Kidney epithelial cell (primary cell): ENCODE results near the gene KIF4A. TPM values are rescaled to one million over a fixed set of nuclear protein-coding genes. Genes with fewer than 3 reads are reported as not detected.
A peak's percentile ranks its signal among the peaks of the same experiment; 100 is the strongest.
"Not testable (repeated sequence)": the region's sequence is repeated elsewhere in the genome, so short reads cannot be mapped to it uniquely, and the experiment has no call there.

Source experiments
- DNase-seq: peaks from one replicate; pipeline ENCODE4 v3.0.0-alpha.2; 2010; ENCODE audit warnings: low read depth
- H3K27me3 ChIP-seq: 2 replicates; pipeline ENCODE4 v1.6.0; 2011; ENCODE audit warnings: low read length; ENCODE audit not compliant: control insufficient read depth, insufficient read depth
- H3K36me3 ChIP-seq: 2 replicates; pipeline ENCODE4 v1.5.1; 2011; ENCODE audit warnings: low read length; ENCODE audit not compliant: control insufficient read depth, insufficient read depth
- H3K4me3 ChIP-seq: 2 replicates; pipeline ENCODE4 v1.5.1; 2011; ENCODE audit warnings: low read depth, mild to moderate bottlenecking, control low read depth, low read length
- total RNA-seq: library from RNA; depleted of rRNA; stranded (reverse); fragments of >200 nt; gene quantifications from 2 replicates; pipeline ENCODE4 v1.2.3, GENCODE V29; 2015
- TF ChIP-seq, protein P1 (sequence below): IDR thresholded peaks from 2 replicates; pipeline ENCODE4 v1.5.1; 2011; ENCODE audit warnings: mild to moderate bottlenecking, moderate library complexity, low read length, control low read depth, inconsistent platforms; ENCODE audit not compliant: insufficient read depth, poor library complexity, severe bottlenecking

KIF4A gene, protein sequence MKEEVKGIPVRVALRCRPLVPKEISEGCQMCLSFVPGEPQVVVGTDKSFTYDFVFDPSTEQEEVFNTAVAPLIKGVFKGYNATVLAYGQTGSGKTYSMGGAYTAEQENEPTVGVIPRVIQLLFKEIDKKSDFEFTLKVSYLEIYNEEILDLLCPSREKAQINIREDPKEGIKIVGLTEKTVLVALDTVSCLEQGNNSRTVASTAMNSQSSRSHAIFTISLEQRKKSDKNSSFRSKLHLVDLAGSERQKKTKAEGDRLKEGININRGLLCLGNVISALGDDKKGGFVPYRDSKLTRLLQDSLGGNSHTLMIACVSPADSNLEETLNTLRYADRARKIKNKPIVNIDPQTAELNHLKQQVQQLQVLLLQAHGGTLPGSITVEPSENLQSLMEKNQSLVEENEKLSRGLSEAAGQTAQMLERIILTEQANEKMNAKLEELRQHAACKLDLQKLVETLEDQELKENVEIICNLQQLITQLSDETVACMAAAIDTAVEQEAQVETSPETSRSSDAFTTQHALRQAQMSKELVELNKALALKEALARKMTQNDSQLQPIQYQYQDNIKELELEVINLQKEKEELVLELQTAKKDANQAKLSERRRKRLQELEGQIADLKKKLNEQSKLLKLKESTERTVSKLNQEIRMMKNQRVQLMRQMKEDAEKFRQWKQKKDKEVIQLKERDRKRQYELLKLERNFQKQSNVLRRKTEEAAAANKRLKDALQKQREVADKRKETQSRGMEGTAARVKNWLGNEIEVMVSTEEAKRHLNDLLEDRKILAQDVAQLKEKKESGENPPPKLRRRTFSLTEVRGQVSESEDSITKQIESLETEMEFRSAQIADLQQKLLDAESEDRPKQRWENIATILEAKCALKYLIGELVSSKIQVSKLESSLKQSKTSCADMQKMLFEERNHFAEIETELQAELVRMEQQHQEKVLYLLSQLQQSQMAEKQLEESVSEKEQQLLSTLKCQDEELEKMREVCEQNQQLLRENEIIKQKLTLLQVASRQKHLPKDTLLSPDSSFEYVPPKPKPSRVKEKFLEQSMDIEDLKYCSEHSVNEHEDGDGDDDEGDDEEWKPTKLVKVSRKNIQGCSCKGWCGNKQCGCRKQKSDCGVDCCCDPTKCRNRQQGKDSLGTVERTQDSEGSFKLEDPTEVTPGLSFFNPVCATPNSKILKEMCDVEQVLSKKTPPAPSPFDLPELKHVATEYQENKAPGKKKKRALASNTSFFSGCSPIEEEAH
- total RNA-seq, result 3.4 and 4.8 TPM in 2 replicates

DNA sequence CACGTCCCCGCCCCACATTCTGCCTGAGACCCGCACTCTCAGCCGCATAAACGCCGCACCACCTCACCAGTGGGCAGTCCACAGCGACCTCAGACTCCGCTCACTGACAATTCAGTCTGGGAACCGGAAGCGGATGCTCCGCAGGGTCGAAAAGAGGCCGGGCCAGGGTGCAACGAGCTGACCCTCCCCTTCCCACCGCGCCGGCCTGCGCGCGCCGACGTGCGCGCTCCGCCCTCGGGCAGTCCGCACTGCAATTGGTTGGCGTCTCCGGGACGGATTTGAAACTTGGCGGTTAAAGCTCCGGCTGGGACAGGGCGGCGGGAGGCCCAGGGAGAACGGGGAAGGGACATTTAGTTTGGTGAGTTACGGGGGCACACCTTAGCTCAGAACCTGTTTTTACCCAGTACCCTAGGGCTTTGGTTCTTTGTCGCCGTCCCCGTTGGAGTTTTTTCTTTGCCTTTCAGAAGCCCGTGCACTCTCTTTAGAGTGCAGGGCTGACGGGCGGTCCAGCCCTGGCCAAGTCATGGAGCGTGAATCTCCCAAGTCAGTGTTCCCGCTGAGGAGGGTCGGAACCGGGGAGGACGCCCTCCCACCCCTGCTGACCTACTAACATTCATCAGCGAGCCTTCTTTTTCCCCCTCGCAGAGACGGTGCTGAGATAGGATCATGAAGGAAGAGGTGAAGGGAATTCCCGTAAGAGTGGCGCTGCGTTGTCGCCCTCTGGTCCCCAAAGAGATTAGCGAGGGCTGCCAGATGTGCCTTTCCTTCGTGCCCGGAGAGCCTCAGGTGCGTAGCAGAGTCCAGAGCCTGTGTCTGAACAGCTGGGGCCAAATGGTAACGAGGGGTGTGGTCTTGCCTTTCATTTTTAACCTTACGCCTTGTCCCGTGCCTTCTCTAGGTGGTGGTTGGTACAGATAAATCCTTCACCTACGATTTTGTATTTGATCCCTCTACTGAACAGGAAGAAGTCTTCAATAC lies at the start of gene KIF4A, which contains the start of gene PDZD11:
Gene KIF4A (plus strand): TSS at position 312 of the 978 bp plus-strand sequence. CDS start 355 bp downstream, at position 667.
Gene PDZD11 (minus strand): TSS at position 135 of the 978 bp plus-strand sequence. CDS start 586 bp downstream, outside the sequence.
- Histone ChIP-seq H3K36me3 (no peaks in the 10 kb centered on the region), H3K4me3 (peak within 1 kb of the TSS; percentile 83), H3K27me3 (no peaks in the 10 kb centered on the region)
- DNase-seq, result peak; percentile 37
- TF ChIP-seq, protein P1, sequence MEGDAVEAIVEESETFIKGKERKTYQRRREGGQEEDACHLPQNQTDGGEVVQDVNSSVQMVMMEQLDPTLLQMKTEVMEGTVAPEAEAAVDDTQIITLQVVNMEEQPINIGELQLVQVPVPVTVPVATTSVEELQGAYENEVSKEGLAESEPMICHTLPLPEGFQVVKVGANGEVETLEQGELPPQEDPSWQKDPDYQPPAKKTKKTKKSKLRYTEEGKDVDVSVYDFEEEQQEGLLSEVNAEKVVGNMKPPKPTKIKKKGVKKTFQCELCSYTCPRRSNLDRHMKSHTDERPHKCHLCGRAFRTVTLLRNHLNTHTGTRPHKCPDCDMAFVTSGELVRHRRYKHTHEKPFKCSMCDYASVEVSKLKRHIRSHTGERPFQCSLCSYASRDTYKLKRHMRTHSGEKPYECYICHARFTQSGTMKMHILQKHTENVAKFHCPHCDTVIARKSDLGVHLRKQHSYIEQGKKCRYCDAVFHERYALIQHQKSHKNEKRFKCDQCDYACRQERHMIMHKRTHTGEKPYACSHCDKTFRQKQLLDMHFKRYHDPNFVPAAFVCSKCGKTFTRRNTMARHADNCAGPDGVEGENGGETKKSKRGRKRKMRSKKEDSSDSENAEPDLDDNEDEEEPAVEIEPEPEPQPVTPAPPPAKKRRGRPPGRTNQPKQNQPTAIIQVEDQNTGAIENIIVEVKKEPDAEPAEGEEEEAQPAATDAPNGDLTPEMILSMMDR, result no peak

DNA sequence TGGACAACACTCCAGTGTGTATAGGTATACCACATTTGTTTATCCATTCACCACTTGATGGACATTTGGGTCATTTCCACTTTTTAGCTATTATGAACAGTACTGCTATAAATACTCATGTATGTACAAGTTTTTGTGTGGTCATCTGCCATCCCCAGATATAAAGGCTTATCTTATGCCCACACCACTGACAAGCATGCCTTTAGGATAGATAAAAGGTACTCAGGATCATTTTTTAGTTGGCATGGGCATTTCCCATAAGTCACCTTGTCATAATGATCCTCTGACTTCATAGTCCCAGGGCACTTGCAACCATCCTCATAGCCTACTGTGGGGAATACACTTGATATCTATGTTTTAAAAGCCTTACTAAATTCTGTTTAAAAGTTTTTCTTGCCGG lies 49.2 kb upstream of the KIF4A start:
- no peak overlapping the region for H3K4me3 ChIP-seq
- H3K36me3 ChIP-seq, result no peaks in the 10 kb centered on the region
- no peaks in the 10 kb centered on the region for H3K27me3 ChIP-seq
- TF ChIP-seq, protein P1, result no peak
- DNase-seq, result no peak

DNA sequence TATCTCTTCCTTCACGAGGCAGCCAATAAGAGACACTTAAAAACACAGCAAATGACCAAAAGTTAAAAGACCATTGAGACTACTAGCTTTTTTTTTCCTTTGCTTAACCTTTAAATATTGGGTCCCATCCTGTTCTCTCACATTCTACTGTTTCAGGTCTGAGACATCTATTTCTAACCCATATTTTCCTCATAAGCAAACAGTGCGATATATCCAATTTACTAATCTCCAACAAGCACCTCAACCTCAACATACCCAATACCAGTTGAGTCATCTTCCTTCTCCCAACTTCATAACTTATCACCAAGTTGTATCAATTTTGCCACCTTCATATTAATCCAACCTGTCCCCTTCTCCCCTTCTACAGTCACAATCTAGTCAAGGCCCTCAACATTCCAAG lies 48.4 kb upstream of the KIF4A start:
- TF ChIP-seq, protein P1, result no peak
- H3K4me3 ChIP-seq, result no peak overlapping the region
- H3K36me3 ChIP-seq, result no peaks in the 10 kb centered on the region
- no peak for DNase-seq
- H3K27me3 ChIP-seq, result no peaks in the 10 kb centered on the region

DNA sequence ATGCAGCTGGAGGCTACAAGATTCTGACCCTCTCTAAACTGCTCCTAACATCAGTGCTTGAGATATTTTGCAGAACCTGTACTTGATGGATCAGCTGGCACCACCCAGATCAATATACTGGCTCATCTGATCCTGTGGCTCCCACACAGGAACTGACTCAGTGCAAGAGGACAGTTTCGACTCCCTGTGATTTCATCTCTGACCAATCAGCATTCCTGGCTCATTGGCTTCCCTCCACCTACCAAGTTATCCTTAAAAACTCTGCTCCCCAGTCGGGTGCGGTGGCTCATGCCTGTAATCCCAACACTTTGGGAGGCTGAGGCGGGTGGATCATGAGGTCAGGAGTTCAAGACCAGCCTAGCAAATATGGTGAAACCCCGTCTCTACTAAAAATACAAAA lies 46.3 kb upstream of the KIF4A start:
- not testable (repeated sequence) for DNase-seq, H3K36me3 ChIP-seq

DNA sequence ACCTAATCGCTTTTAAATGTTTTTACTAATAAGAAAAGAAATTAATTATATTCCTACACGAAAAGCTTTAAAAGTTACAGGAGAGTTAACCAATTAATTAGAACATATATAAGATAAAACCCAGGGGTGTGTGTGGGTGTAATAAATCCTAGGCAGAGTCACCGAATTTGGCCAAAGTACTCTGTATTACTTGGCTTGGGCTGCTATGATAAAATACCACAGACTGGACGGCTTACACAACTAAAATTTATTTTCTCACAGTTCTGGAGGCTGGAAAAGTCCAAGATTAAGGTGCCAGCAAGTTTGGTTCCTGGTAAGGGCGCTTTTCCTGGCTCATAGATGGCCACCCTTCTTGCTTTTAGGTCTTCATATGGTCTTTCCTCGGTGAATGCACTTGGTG lies 45.0 kb upstream of the KIF4A start:
- TF ChIP-seq, protein P1, result no peak
- H3K36me3 ChIP-seq, result no peaks in the 10 kb centered on the region
- no peak overlapping the region for H3K4me3 ChIP-seq
- no peaks in the 10 kb centered on the region for H3K27me3 ChIP-seq
- DNase-seq, result no peak

More for the DNA sequence above, 46.3 kb upstream of the KIF4A start:
- H3K4me3 ChIP-seq, H3K27me3 ChIP-seq: not testable (repeated sequence)
